Measurements from ENCODE around the gene KIF3A. TPM values are rescaled to one million over a fixed set of nuclear protein-coding genes. Genes with fewer than 3 reads are reported as not detected.

Gene KIF3A
- total and polyA plus RNA-seq, 7 donors = 1.2 to 19.9 (median 7.1) TPM

- 69 to 86% methylated on average over 16 of the region's 16 CpGs for WGBS, 2 donors
- no peaks in the 10 kb centered on the region for H3K27me3 ChIP-seq
- H3K36me3 ChIP-seq = no peaks in the 10 kb centered on the region
- TF ChIP-seq POLR2A (IDR thresholded peaks at IDR 0.05) (no peak), POLR2AphosphoS5 (IDR thresholded peaks at IDR 0.05) (no peak), CTCF (IDR thresholded peaks at IDR 0.05) (no peak), EP300 (IDR thresholded peaks at IDR 0.05) (no peak)
- DNase-seq = no peak
- H3K4me1 ChIP-seq = peaks cover 0 to 14% (median 13%) of the 10 kb centered on the region in 4 donors
- H3K4me3 ChIP-seq = no peak overlapping the region
- no peak overlapping the region for H3K27ac ChIP-seq
- intact Hi-C loops (cut with DNase I) = no loop called here
- H3K9me3 ChIP-seq = no peaks in the 10 kb centered on the region
Measured at GRCh38 chr5:132669966-132670882, 67.1 kb downstream of the KIF3A start.

- intact Hi-C loops (cut with DNase I) = no loop called here
- 79 to 86% methylated on average over 7 of the region's 7 CpGs for WGBS, 2 donors
- no peak for DNase-seq
Measured at GRCh38 chr5:132669455-132669820, 67.9 kb downstream of the KIF3A start.

GRCh38 chr5:132668706-132669454 is 68.5 kb downstream of the KIF3A start:
- no peak overlapping the region for H3K27ac ChIP-seq
- TF ChIP-seq CTCF (IDR thresholded peaks at IDR 0.05) (no peak), POLR2AphosphoS5 (IDR thresholded peaks at IDR 0.05) (no peak), EP300 (IDR thresholded peaks at IDR 0.05) (no peak), POLR2A (IDR thresholded peaks at IDR 0.05) (no peak)
- no peaks in the 10 kb centered on the region for H3K27me3 ChIP-seq
- H3K4me3 ChIP-seq = no peak overlapping the region
- intact Hi-C loops (cut with DNase I) = no loop called here
- no peaks in the 10 kb centered on the region for H3K36me3 ChIP-seq
- H3K4me1 ChIP-seq = peaks cover 0 to under 1% (median under 1%) of the 10 kb centered on the region in 4 donors
- no peak for DNase-seq
- WGBS, 2 donors = 90 to 93% methylated on average over 14 of the region's 14 CpGs
- H3K9me3 ChIP-seq = no peaks in the 10 kb centered on the region

More at GRCh38 chr5:132669455-132669820, 67.9 kb downstream of the KIF3A start:
- Histone ChIP-seq H3K4me1 (peaks cover 0 to 6% (median 5%) of the 10 kb centered on the region in 4 donors), H3K27me3 (no peaks in the 10 kb centered on the region), H3K36me3 (no peaks in the 10 kb centered on the region), H3K27ac (no peak overlapping the region), H3K9me3 (no peaks in the 10 kb centered on the region), H3K4me3 (no peak overlapping the region)
- no peak for TF ChIP-seq EP300 (IDR thresholded peaks at IDR 0.05)
- TF ChIP-seq POLR2AphosphoS5 (IDR thresholded peaks at IDR 0.05) = no peak
- no peak for TF ChIP-seq POLR2A (IDR thresholded peaks at IDR 0.05)
- TF ChIP-seq CTCF (IDR thresholded peaks at IDR 0.05) = no peak

- 87 to 92% methylated on average over 22 of the region's 22 CpGs for WGBS, 2 donors
- no peak for TF ChIP-seq CTCF (IDR thresholded peaks at IDR 0.05)
- TF ChIP-seq POLR2A (IDR thresholded peaks at IDR 0.05) = no peak
- TF ChIP-seq EP300 (IDR thresholded peaks at IDR 0.05) = no peak
- no peak for TF ChIP-seq POLR2AphosphoS5 (IDR thresholded peaks at IDR 0.05)
- H3K4me3 ChIP-seq = no peak overlapping the region
- no peaks in the 10 kb centered on the region for H3K27me3 ChIP-seq
- no peaks in the 10 kb centered on the region for H3K4me1 ChIP-seq
- H3K36me3 ChIP-seq = no peaks in the 10 kb centered on the region
- no peak for DNase-seq
- H3K27ac ChIP-seq = no peak overlapping the region
- intact Hi-C loops (cut with DNase I) = no loop called here
- no peaks in the 10 kb centered on the region for H3K9me3 ChIP-seq
Measured at GRCh38 chr5:132667761-132668705, 69.3 kb downstream of the KIF3A start.
